ENCODE results near the gene CALU.

CALU gene

GRCh38 chr7:128739048-128739962, at the start of gene CALU:
Gene CALU (plus strand): TSS chr7:128739359. CDS start chr7:128748584, 9,225 bp downstream.
- DNase-seq (ENCODE audit: low spot score), result peak; percentile 99

GRCh38 chr7:128691227-128691626, 47.9 kb upstream of the CALU start:
- no peak for DNase-seq (ENCODE audit: low spot score)

GRCh38 chr7:128692623-128693270, 46.4 kb upstream of the CALU start:
- DNase-seq (ENCODE audit: low spot score), result no peak

- no peak for DNase-seq (ENCODE audit: low spot score)
Measured at GRCh38 chr7:128693373-128694015, 45.7 kb upstream of the CALU start.

DNA sequence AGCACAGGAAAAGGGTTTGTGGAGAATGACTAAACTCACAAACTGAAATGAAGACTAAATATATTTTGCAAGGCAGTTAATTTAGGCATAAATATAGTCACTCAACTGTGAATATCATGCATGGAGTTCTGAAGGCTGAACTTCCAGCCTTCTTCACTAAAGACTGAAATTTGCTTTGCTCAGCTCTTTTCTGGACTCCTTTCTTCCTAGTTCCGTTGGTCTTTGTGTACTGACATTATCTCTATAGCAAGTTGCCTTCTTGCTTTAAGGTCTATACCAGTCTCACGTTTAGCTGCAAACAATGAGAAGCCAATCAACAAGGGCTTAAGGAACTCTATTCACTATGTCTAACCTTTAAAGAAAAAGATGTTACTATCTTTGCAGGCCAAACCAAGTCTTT, 44.4 kb upstream of the CALU start:
- DNase-seq (ENCODE audit: low spot score), result no peak

- no peak for DNase-seq (ENCODE audit: low spot score)
Measured at GRCh38 chr7:128697302-128697905, 41.8 kb upstream of the CALU start.

DNA sequence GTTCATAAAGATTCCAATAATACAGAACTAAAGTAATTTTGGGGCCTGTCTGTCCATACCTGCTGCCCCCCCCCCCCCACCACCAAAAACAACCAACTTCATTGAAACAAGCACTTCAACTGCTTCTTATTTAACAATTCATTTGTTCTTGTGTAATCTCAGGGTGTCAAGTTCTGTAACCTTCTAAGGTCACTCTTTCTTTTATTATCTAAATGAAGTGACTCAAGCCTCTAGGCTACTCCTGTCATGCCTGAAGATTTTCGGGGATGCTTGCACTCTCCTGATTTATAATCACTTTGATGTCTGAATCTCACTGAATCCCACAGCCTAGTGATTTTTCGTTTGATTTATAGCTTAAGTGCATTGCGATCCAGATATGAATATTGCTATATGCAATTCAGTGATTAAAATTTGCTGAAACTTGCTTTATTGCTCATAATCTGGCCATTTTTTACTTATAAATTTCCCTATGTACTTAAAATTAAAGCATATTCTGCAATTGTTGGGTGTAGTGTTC, 39.9 kb upstream of the CALU start:
- no peak for DNase-seq (ENCODE audit: low spot score)

DNA sequence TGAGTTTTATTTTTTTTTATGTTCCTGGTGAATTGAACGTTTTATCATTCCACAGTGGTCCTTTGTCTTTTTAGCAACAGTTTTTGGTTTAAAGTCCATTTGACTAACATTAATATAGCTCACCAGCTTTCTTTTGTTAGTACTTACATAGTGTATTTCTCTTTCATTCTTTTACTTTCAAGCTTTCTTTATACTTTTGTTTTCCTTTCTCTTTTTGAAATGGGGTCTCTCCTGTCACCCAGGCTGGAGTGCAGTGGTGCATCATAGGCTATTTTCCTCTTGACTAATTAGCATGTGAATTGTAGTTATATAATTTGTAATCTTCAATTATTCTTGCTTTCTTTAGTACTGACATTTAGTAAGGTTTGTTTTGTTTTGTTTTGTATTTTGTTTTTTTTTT, 39.3 kb upstream of the CALU start:
- DNase-seq (ENCODE audit: low spot score), result no peak

DNA sequence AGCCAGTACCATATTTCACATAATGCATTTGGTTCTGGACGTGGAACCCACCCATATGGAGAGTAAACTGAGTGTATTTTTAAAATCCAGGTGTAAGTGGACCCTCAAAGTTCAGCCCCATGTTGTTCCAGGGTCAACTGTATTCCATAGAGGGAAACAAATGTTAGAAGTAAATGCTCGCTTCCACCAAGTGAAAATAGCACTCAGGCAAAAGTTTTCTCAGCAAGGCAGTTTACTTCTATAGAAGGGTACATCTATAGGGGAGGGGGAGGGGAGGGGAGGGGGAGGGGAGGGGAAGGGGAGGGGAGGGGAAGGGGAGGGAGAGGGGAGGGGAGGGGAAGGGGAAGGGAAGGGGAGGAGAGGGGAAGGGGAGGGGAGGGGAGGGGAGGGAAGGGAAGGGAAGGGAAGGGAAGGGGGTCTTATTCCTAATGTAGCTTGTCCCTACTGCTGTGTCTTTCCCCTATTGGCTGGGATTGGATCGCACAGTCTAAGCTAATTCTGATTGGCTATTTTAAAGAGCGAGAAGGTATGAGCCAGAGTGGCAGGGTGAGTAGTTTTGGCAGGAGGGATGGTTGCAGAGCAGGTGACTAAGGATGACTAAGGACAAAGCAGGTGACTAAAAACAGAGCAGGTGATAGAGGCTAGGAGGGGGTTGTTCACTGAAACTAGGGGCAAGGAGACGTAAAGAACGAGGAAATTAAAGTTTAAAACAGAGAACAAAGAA, 37.9 kb upstream of the CALU start:
- DNase-seq (ENCODE audit: low spot score), result peak; percentile 69

DNA sequence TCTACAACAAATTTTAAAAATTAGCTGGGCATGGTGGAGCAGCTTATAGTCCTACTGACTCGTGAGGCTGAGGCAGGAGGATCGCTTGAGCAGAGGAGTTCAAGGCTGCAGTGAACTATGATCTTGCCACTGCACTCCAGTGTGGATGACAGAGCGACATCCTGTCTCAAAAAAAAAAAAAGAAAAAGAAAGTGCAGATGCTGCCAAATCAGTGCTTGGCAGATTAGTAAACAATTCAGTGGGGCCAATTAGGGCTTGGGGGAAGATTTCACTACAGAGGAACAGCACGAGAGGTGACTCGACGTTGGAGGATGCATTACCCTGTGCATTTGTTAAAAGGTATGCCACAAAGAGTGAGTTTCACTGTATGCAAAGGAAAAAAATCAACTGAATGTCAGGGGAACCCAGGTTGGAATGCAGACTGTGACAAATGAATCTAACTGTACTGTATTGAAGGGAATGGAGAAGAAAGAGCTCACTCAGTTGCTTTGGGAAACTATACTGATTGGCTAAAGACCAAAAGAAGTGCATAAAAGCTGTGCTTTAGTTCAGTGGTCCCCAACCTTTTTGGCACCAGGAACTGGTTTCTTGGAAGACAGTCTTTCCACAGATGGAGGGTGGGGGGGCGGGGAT, 35.4 kb upstream of the CALU start:
- no peak for DNase-seq (ENCODE audit: low spot score)

DNA sequence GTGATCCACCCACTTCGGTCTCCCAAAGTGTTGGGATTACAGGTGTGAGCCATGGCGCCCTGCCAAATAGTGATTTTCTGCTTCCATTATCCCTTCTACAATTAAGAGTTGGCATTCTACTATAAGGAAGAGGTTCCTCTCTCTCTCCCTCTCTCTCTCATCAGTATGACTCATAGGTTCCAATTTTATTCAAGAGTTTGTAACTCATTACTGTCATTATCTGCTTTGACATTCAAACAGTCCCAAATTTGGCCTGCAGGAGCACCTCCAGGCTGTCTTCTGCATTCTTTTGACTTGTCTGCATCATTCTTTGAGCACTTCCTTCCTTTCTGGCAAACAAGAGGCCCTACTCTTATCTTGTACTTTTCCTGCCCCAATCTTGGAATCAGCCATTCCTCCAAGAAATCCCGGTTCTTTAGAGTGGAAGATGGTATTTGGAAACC, 33.2 kb upstream of the CALU start:
- no peak for DNase-seq (ENCODE audit: low spot score)

- DNase-seq (ENCODE audit: low spot score), result no peak
Measured at GRCh38 chr7:128707752-128708151, 31.4 kb upstream of the CALU start.

DNA sequence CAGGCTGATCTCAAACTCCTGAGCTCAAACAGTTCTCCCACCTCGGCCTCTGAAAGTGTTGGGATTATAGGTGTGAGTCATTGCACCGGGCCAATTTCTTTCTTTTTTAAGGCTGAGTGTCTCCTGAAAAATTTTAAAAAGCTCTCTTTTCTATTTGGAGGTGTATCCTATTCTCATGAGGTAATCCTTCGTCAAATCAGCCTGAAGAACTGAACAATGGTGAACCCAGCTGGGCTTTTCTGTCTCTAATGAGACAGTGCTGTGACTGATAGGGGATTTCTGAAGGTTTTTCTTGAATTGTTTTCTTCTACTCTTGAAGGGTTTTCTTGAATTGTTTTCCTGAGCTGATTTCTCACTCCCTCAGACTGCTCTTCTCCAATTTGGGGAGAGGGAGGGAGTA, 30.9 kb upstream of the CALU start:
- no peak for DNase-seq (ENCODE audit: low spot score)

DNA sequence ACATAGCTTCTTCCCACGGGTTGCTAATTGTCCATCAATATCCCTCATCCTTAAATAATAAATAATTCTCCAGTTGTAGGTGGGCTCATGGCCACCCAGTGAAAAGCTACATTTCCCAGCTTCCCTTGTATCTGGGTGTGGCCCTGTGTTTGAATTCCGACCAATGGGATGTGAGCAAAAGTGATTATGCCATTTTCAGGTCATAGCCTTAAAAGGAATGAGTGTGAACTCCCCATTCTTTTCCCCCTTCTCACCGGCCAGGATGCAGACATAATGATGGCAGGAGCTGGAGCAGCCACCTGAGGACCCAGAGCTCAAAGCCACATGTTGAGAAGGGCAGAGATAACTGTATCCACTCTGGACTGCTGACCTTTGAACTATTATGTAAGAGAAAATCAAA, 30.3 kb upstream of the CALU start:
- no peak for DNase-seq (ENCODE audit: low spot score)

- no peak for DNase-seq (ENCODE audit: low spot score)
Measured at GRCh38 chr7:128710481-128710880, 28.7 kb upstream of the CALU start.

DNA sequence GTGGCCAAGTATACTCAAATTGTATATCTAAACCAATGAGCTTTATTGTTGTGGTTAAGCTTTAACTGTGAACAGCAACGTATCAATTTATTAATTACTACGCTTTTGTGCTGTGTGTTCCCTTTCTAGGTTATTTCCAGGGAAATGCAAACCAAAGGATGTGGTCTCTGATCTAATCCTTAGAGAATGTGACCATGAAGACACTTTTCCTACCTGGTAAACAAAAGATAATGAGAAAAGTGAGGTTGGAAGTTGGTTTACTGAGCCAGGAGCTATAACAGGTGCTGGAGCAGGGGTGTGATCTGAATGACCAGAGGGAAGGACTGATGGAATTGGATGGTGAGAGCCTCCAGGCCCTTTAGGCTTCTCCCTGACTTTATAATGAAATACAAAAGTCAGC, 25.4 kb upstream of the CALU start:
- no peak for DNase-seq (ENCODE audit: low spot score)

GRCh38 chr7:128714701-128715495, 24.3 kb upstream of the CALU start:
- DNase-seq (ENCODE audit: low spot score), result no peak

- no peak for DNase-seq (ENCODE audit: low spot score)
Measured at GRCh38 chr7:128718967-128719642, 20.1 kb upstream of the CALU start.

GRCh38 chr7:128721376-128721775, 17.8 kb upstream of the CALU start:
- no peak for DNase-seq (ENCODE audit: low spot score)

DNA sequence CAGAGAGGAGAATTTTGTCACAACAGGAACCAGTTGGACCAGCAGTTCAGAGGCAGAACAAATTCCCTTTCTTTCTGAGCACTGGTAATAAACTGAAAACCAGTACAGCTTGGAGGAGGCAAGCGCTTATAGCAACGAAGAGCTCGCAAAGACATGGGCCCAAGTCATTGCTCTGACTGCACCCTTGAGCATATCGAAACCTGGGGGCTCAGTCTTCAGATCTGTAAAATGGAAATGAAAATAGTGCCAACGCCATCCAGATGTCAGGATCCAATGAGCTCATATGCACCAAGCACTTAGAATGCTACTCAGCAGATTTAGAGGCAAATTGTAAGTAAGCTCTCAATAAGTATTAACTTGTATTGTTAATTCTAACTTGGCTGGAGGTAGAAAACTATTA, 14.4 kb upstream of the CALU start:
- DNase-seq (ENCODE audit: low spot score), result no peak

Measured in LoVo (cell line).